HEK293 (cell line): Measurements from ENCODE around the gene INTS1.

Experiments
- PBX3 ChIP-seq: sonication (generic); formaldehyde crosslinking; IDR thresholded peaks from 2 replicates; pipeline ENCODE4 v1.8.1; 2022; ENCODE audit warnings: mild to moderate bottlenecking, moderate library complexity, missing genetic modification reagents
- ZNF132 ChIP-seq: fragments of 450-650 bp; formaldehyde crosslinking; IDR thresholded peaks from 2 replicates; pipeline ENCODE4 v1.5.1; 2017; ENCODE audit warnings: missing biosample characterization, missing genetic modification characterization, borderline replicate concordance

INTS1 gene

GRCh38 chr7:1421020-1421790 is 83.0 kb downstream of the INTS1 start (continued):
- TF ChIP-seq PBX3 (CRISPR knock-in tag) (no peak), ZNF132 (tag by site-specific recombination) (no peak)
- TF ChIP-seq, all 188 proteins: peak for 0
